Right atrium auricular region (tissue), 2 donors: ENCODE results near the gene SPDEF. TPM values are rescaled to one million over a fixed set of nuclear protein-coding genes. Genes with fewer than 3 reads are reported as not detected.

Experiments
- DNase-seq: peaks from one replicate; pipeline ENCODE4 v3.0.0-alpha.2; 2019; ENCODE audit warnings: low spot score
- H3K27ac ChIP-seq, 2 donors: fragments of 200-600 bp; sonication (generic); 1 replicate in 1 of 2; 2 replicates in 1 of 2; pipeline ENCODE4 v1.5.1; 2016 to 2019
- H3K27me3 ChIP-seq, 2 donors: fragments of 200-600 bp; sonication (generic); one replicate each; pipeline versions ENCODE4 v1.5.1 to v1.6.0; 2017 to 2019
- H3K36me3 ChIP-seq: fragments of 200-600 bp; sonication (generic); one replicate; pipeline ENCODE4 v1.5.1; 2016
- H3K4me1 ChIP-seq, 2 donors: fragments of 200-600 bp; sonication (generic); one replicate each; pipeline versions ENCODE4 v1.5.1 to v1.6.0; 2017 to 2019
- H3K4me3 ChIP-seq, 2 donors: fragments of 200-600 bp; sonication (generic); 1 replicate in 1 of 2; 2 replicates in 1 of 2; pipeline ENCODE4 v1.5.1; 2017 to 2019; ENCODE audit warnings: mild to moderate bottlenecking in 1 of 2, moderate library complexity in 1 of 2
- H3K9me3 ChIP-seq, 2 donors: fragments of 200-600 bp; sonication (generic); one replicate each; pipeline ENCODE4 v1.5.1; 2019
- CTCF ChIP-seq, 2 donors: fragments of 200-600 bp; sonication (generic); IDR thresholded peaks; one replicate each; pipeline ENCODE4 v1.5.1; 2019; ENCODE audit warnings: antibody characterized with exemption in 2 of 2
- total RNA-seq, 2 donors: library from RNA; depleted of rRNA; stranded (reverse); fragments of >200 nt; gene quantifications; one replicate each; pipeline ENCODE4 v1.1.0, GENCODE V29; 2016

The SPDEF gene
- total RNA-seq, 2 donors from 2014 or later, result 0.22 to 0.31 TPM

- no peak overlapping the region for H3K4me3 ChIP-seq
- peak overlapping the region in 1 of 2 donors; percentile 44 for H3K27ac ChIP-seq
- TF ChIP-seq CTCF (IDR thresholded peaks at IDR 0.05), result no peak
- peaks cover 0 to 4% of the 10 kb centered on the region in 2 donors for H3K4me1 ChIP-seq
- DNase-seq, result no peak
- no peaks in the 10 kb centered on the region for H3K27me3 ChIP-seq
- peaks cover 0 to 8% of the 10 kb centered on the region in 2 donors for H3K9me3 ChIP-seq
- H3K36me3 ChIP-seq, result no peaks in the 10 kb centered on the region
Measured at GRCh38 chr6:34560366-34561226, 4.5 kb upstream of the SPDEF start.

DNA sequence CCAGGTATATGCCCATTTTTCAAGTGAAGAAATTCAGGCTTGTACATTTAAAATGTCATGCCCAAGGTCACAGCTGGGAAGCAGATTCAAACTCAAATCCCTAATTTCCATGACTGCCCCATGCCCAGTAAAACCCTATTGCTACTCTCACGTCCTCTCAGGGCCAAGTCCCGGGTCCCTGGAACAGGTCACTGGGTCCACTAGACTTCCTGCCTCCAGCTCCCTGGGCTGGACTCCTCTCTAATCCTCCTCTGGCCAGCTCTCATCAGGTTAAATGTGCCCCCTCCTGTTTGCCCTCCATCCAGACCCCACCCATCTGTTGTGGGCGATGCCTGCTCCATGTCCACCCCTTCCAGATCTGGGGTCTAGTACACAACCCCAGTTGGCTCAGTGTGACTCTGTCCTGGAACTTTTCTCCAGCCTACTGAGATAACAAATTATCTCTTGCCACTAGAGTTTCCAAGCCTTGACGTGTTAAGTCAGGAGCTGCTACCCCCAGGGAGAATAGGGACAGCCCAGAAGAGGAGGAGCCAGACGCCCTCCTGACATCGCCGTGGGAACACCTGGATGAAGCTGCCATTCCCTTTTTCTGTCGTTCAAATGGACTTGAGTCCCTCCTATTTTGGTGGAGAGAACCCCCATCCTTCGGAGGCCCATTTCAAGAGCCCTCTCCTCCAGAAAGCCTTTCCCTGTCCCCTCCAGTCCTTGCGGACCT, 3.7 kb upstream of the SPDEF start:
- TF ChIP-seq CTCF (IDR thresholded peaks at IDR 0.05), result no peak
- H3K27me3 ChIP-seq, result no peaks in the 10 kb centered on the region
- H3K4me1 ChIP-seq, result peaks cover 0 to 4% of the 10 kb centered on the region in 2 donors
- no peaks in the 10 kb centered on the region for H3K36me3 ChIP-seq
- peak overlapping the region in 1 of 2 donors; percentile 44 for H3K27ac ChIP-seq
- DNase-seq, result no peak
- no peak overlapping the region for H3K4me3 ChIP-seq
- H3K9me3 ChIP-seq, result peaks cover 0 to 8% of the 10 kb centered on the region in 2 donors

- peaks cover 0 to 4% of the 10 kb centered on the region in 2 donors for H3K4me1 ChIP-seq
- peaks cover 0 to 8% of the 10 kb centered on the region in 2 donors for H3K9me3 ChIP-seq
- DNase-seq, result no peak
- no peak for TF ChIP-seq CTCF (IDR thresholded peaks at IDR 0.05)
- H3K36me3 ChIP-seq, result no peaks in the 10 kb centered on the region
- H3K4me3 ChIP-seq, result no peak overlapping the region
- H3K27ac ChIP-seq, result no peak overlapping the region
- H3K27me3 ChIP-seq, result no peaks in the 10 kb centered on the region
Measured at GRCh38 chr6:34558172-34558714, 2.1 kb upstream of the SPDEF start.

GRCh38 chr6:34557228-34557627, 1.1 kb upstream of the SPDEF start:
- no peaks in the 10 kb centered on the region for H3K36me3 ChIP-seq
- no peak for DNase-seq
- H3K27me3 ChIP-seq, result no peaks in the 10 kb centered on the region
- H3K9me3 ChIP-seq, result peaks cover 0 to 8% of the 10 kb centered on the region in 2 donors
- H3K4me3 ChIP-seq, result no peak overlapping the region
- no peak for TF ChIP-seq CTCF (IDR thresholded peaks at IDR 0.05)
- peaks cover 0 to 4% of the 10 kb centered on the region in 2 donors for H3K4me1 ChIP-seq
- no peak overlapping the region for H3K27ac ChIP-seq

DNA sequence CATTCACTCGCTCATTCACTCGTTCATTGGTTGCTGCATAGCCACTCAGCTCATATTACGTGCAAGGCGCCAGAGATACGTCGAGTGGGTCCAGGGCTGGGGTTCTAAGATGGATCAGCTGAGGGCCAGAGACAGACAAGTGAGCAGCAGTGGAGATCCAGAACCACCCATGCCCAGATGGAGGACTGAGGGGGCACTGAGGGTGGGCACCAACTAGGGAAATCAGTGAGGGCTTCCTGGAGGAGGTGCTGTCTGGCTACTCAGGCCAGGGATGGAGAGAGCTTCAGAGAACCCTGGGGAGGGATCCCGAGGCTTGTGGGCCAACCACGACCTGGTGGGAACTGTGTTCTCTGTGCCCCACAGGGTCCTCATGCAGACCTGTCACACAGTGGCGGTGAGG, 364 bp upstream of the SPDEF start:
- H3K36me3 ChIP-seq, result no peaks in the 10 kb centered on the region
- no peak overlapping the region for H3K27ac ChIP-seq
- H3K4me1 ChIP-seq, result peaks cover 0 to 4% of the 10 kb centered on the region in 2 donors
- DNase-seq, result no peak
- H3K9me3 ChIP-seq, result peaks cover 0 to 8% of the 10 kb centered on the region in 2 donors
- H3K4me3 ChIP-seq, result no peak overlapping the region
- no peaks in the 10 kb centered on the region for H3K27me3 ChIP-seq
- no peak for TF ChIP-seq CTCF (IDR thresholded peaks at IDR 0.05)
